GM10248 (cell line): Measurements from ENCODE around the gene KLHDC3.

Source experiments
- CTCF ChIA-PET: fragments of 300-600 bp; sonication (Branson Sonifier 250); formaldehyde crosslinking; extraction: SDS; loops from one replicate; lab custom pipeline; 2021; ENCODE audit warnings: antibody characterized with exemption; lab: Yijun Ruan, JAX
- POLR2A ChIA-PET: fragments of 350-650 bp; sonication (Branson Sonifier 250); formaldehyde crosslinking; extraction: SDS; loops from one replicate; lab custom pipeline; 2020; ENCODE audit warnings: antibody characterized with exemption; lab: Yijun Ruan, JAX
- DNase-seq: peaks from one replicate; pipeline ENCODE4 v3.0.0; 2012; ENCODE audit errors: extremely low spot score
- CTCF ChIP-seq: IDR thresholded peaks from 2 replicates; pipeline ENCODE4 v1.5.1; 2012; ENCODE audit warnings: mild to moderate bottlenecking, low read depth; ENCODE audit errors: extremely low read depth, missing control alignments, control extremely low read depth

KLHDC3 gene

GRCh38 chr6:43005844-43006243, 8.2 kb upstream of the KLHDC3 start:
- TF ChIP-seq CTCF, result no peak
- ChIA-PET CTCF (interaction anchor here (1.0 to 2.6 kb wide), 2 partner anchors 18 to 138 kb away, joined by 3 to 11 read pairs; no protein-coding TSS in a partner anchor), POLR2A (no interaction called here)
- no peak for DNase-seq

DNA sequence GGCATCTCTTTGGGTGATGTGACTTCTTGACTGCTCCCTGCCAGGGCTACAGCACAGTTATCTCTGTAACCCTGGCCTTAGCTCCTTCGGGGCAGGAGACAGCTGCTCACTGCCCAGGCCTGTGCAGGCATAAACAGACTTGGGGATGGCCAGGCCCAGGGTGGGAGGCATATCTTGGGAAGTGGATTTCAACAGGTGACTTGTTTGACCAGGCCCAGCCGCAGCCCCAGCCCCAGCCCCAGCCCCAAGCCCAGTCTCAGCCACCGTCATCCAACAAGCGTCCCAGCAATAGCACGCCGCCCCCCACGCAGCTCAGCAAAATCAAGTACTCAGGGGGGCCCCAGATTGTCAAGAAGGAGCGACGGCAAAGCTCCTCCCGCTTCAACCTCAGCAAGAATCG, 7.8 kb upstream of the KLHDC3 start:
- POLR2A ChIA-PET, result interaction anchor here (0.5 kb wide), 1 partner anchor 1111 kb away, joined by 5 read pairs; the partner anchor contains the start of gene USP49
- CTCF ChIA-PET, result interaction anchor here (2.6 kb wide), 1 partner anchor 138 kb away, joined by 11 read pairs; no protein-coding TSS in a partner anchor
- no peak for DNase-seq
- no peak for TF ChIP-seq CTCF

- ChIA-PET CTCF (interaction anchor here (1.8 to 2.6 kb wide), 2 partner anchors 54 to 137 kb away, joined by 5 to 11 read pairs; no protein-coding TSS in a partner anchor), POLR2A (interaction anchor here (0.5 kb wide), 1 partner anchor 1112 kb away, joined by 5 read pairs; the partner anchor contains the start of gene USP49)
- DNase-seq, result no peak
- no peak for TF ChIP-seq CTCF
Observed at GRCh38 chr6:43007126-43007525, 6.9 kb upstream of the KLHDC3 start.

- peak; percentile 32 for DNase-seq
- CTCF ChIA-PET, result interaction anchor here (1.0 to 2.0 kb wide), 4 partner anchors 10 to 135 kb away, joined by 3 to 8 read pairs (median 6); no protein-coding TSS in a partner anchor
- peak; percentile 46 for TF ChIP-seq CTCF
- POLR2A ChIA-PET, result no interaction called here
Observed at GRCh38 chr6:43009124-43009523, 4.9 kb upstream of the KLHDC3 start.

DNA sequence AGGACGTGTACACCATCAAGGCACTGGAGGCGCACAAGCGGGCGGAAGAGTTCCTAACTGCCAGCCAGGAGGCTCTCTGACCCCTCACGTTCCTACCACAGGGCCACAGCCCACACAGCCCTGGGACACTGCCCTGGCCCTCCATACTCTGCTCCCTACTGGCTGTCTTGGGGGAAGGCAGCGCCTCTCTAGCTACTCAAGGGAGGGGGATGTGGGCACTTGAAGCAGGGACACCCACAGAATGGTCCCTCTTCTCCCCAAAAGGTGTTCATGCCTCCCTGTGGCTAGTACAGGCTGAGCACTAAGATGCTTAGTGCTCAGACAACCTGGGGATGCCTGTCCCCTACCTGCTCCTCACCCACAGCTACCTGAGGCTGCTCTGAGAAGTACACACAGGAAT, 2.8 kb upstream of the KLHDC3 start:
- TF ChIP-seq CTCF, result no peak
- ChIA-PET POLR2A (no interaction called here), CTCF (interaction anchor here (1.2 to 1.8 kb wide), 4 partner anchors 11 to 48 kb away, joined by 3 to 6 read pairs (median 4); partner anchors contain the start of genes KLC4, MRPL2 and RRP36)
- no peak for DNase-seq

DNA sequence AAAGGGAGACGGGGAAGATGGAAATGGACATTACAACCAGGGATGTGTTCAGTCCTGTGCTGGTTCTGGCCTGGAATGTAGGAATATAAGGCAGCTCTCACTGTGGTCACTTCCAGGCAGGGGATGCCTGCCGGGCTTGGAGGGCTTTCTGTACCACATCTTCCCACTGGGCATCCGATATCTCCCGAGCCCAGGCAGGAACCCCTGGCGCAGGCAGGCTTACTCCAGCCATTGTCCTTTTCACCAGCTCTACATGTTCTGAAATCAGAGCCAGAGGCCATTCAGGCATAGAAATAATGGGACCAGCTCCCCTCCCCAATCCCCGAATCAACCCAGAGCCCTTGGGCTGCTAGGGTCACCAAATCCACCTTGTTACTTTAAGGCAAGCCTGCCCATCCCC, 1.7 kb upstream of the KLHDC3 start:
- POLR2A ChIA-PET, result no interaction called here
- CTCF ChIA-PET, result interaction anchor here (1.5 to 1.9 kb wide), 3 partner anchors 13 to 131 kb away, joined by 4 to 6 read pairs (median 4); no protein-coding TSS in a partner anchor
- DNase-seq, result no peak
- no peak for TF ChIP-seq CTCF
